Breast epithelium (tissue), 4 donors: ENCODE data around the gene UBE3B. TPM values are rescaled to one million over a fixed set of nuclear protein-coding genes. Genes with fewer than 3 reads are reported as not detected.
"Not testable (repeated sequence)": the region's sequence is repeated elsewhere in the genome, so short reads cannot be mapped to it uniquely, and the experiment has no call there.

ENCODE experiments used
- DNase-seq, 2 donors: peaks; one replicate each; pipeline ENCODE4 v3.0.0-alpha.2; 2019; ENCODE audit warnings: low spot score in 2 of 2
- H3K27ac ChIP-seq, 2 donors: fragments of 200-600 bp; sonication (generic) in 1 of 2; one replicate each; pipeline ENCODE4 v1.5.1; 2016 to 2019; ENCODE audit warnings: mild to moderate bottlenecking in 1 of 2
- H3K27me3 ChIP-seq, 2 donors: fragments of 200-600 bp; sonication (generic) in 1 of 2; one replicate each; pipeline versions ENCODE4 v1.5.1 to v1.6.0; 2017 to 2019; ENCODE audit warnings: control low read depth in 1 of 2, mild to moderate bottlenecking in 1 of 2
- H3K36me3 ChIP-seq: fragments of 200-600 bp; one replicate; pipeline ENCODE4 v1.5.1; 2019
- H3K4me1 ChIP-seq, 2 donors: fragments of 200-600 bp; sonication (generic); one replicate each; pipeline ENCODE4 v1.5.1; 2016 to 2019; ENCODE audit warnings: control low read depth in 1 of 2
- H3K4me3 ChIP-seq, 3 donors: fragments of 200-600 bp; sonication (generic); 1 replicate in 2 of 3; 2 replicates in 1 of 3; pipeline ENCODE4 v1.5.1; 2016 to 2019; ENCODE audit warnings: mild to moderate bottlenecking in 3 of 3, moderate library complexity in 2 of 3
- H3K9me3 ChIP-seq, 2 donors: fragments of 200-600 bp; sonication (generic) in 1 of 2; one replicate each; pipeline ENCODE4 v1.5.1; 2016 to 2019; ENCODE audit warnings: control low read depth in 1 of 2
- CTCF ChIP-seq, 3 donors: fragments of 450-650 bp; IDR thresholded peaks; one replicate each; pipeline ENCODE4 v1.5.1; 2016 to 2017; ENCODE audit warnings: antibody characterized with exemption in 3 of 3, mild to moderate bottlenecking in 3 of 3, moderate library complexity in 3 of 3
- POLR2A ChIP-seq: fragments of 450-650 bp; IDR thresholded peaks from one replicate; pipeline ENCODE4 v1.6.1; 2016; ENCODE audit warnings: antibody characterized with exemption, mild to moderate bottlenecking, moderate library complexity
- POLR2AphosphoS5 ChIP-seq, 3 donors: sonication (generic); formaldehyde crosslinking; IDR thresholded peaks; one replicate each; pipeline ENCODE4 v1.6.1; 2017; ENCODE audit warnings: antibody characterized with exemption in 3 of 3
- intact Hi-C: fragments of 100-400 bp; cut with DNase I; formaldehyde crosslinking; loops from one replicate; pipeline ENCODE4 v1.15.1; 2023; ENCODE audit warnings: low total_unique reads
- total RNA-seq, 3 donors: library from RNA; depleted of rRNA; stranded (reverse); fragments of >200 nt; gene quantifications; one replicate each; pipeline ENCODE4 v1.1.0, GENCODE V29; 2016

UBE3B gene
- total RNA-seq, 3 donors from 2014 or later = 34.7 to 54.7 (median 47.7) TPM

- Histone ChIP-seq H3K4me1 (no peaks in the 10 kb centered on the region), H3K36me3 (no peaks in the 10 kb centered on the region), H3K27me3 (no peaks in the 10 kb centered on the region), H3K4me3 (no peak overlapping the region), H3K27ac (no peak overlapping the region), H3K9me3 (no peaks in the 10 kb centered on the region)
- DNase-seq = no peak
- intact Hi-C loops = no loop called here
- no peak for TF ChIP-seq CTCF (IDR thresholded peaks at IDR 0.05)
- TF ChIP-seq POLR2AphosphoS5 (IDR thresholded peaks at IDR 0.05) = no peak
- TF ChIP-seq POLR2A = no peak
Observed at GRCh38 chr12:109436188-109436560, 41.3 kb upstream of the UBE3B start.

GRCh38 chr12:109439181-109439580 lies 38.3 kb upstream of the UBE3B start:
- H3K27me3 ChIP-seq = no peaks in the 10 kb centered on the region
- no peak overlapping the region for H3K4me3 ChIP-seq
- H3K9me3 ChIP-seq = no peaks in the 10 kb centered on the region
- H3K27ac ChIP-seq = peak overlapping the region; percentile 5 to 52
- peaks cover 0 to 2% of the 10 kb centered on the region in 2 donors for H3K4me1 ChIP-seq
- intact Hi-C loops = no loop called here
- no peak for TF ChIP-seq CTCF (IDR thresholded peaks at IDR 0.05)
- TF ChIP-seq POLR2A = no peak
- TF ChIP-seq POLR2AphosphoS5 (IDR thresholded peaks at IDR 0.05) = no peak
- no peak for DNase-seq
- no peaks in the 10 kb centered on the region for H3K36me3 ChIP-seq

GRCh38 chr12:109439951-109440350 lies 37.5 kb upstream of the UBE3B start:
- peak overlapping the region; percentile 52 to 80 for H3K27ac ChIP-seq
- H3K27me3 ChIP-seq, intact Hi-C loops, H3K36me3 ChIP-seq, DNase-seq, H3K4me3 ChIP-seq, H3K9me3 ChIP-seq, H3K4me1 ChIP-seq: not testable (repeated sequence)

- intact Hi-C loops = no loop called here
- peak in 1 of 2 donors; percentile 55 for DNase-seq
- Histone ChIP-seq H3K27me3 (no peaks in the 10 kb centered on the region), H3K4me3 (no peak overlapping the region), H3K9me3 (no peaks in the 10 kb centered on the region), H3K27ac (peak overlapping the region; percentile 58 to 80), H3K4me1 (peaks cover 0 to 2% of the 10 kb centered on the region in 2 donors), H3K36me3 (no peaks in the 10 kb centered on the region)
- TF ChIP-seq POLR2A = no peak
- no peak for TF ChIP-seq CTCF (IDR thresholded peaks at IDR 0.05)
Observed at GRCh38 chr12:109440851-109441490, 36.5 kb upstream of the UBE3B start.

- Histone ChIP-seq H3K4me1 (peaks cover 0 to 2% of the 10 kb centered on the region in 2 donors), H3K9me3 (no peaks in the 10 kb centered on the region), H3K36me3 (no peaks in the 10 kb centered on the region), H3K27me3 (no peaks in the 10 kb centered on the region), H3K4me3 (no peak overlapping the region), H3K27ac (peak overlapping the region; percentile 17 to 67)
- no peak for TF ChIP-seq POLR2A
- TF ChIP-seq POLR2AphosphoS5 (IDR thresholded peaks at IDR 0.05) = no peak
- no peak for TF ChIP-seq CTCF (IDR thresholded peaks at IDR 0.05)
- intact Hi-C loops = loop anchor here (2.0 kb wide), 1 partner anchor 69 kb away; no protein-coding TSS in a partner anchor
- DNase-seq = no peak
Observed at GRCh38 chr12:109443794-109444193, 33.6 kb upstream of the UBE3B start.
